IMR-90 (cell line): ENCODE data around the gene ANKFY1. TPM values are rescaled to one million over a fixed set of nuclear protein-coding genes. Genes with fewer than 3 reads are reported as not detected.

Experiments
- ATAC-seq: fragments of 200-7000 bp; cut with Tn5 transposase; 2 replicates; pipeline ENCODE4 v1.9.1; 2020; ENCODE audit warnings: low read depth, mild to moderate bottlenecking, moderate library complexity
- BruUV-seq: library from RNA; stranded (reverse); fragments of 400-500 nt; replicated peaks from 2 replicates; lab custom pipeline; 2021; lab: Mats Ljungman, UMichigan
- CTCF ChIA-PET: fragments of 300-600 bp; formaldehyde crosslinking; extraction: SDS; loops from one replicate; lab custom pipeline; 2021; ENCODE audit warnings: antibody characterized with exemption; lab: Yijun Ruan, JAX
- POLR2A ChIA-PET: fragments of 300-600 bp; sonication (Branson Sonifier 250); formaldehyde crosslinking; loops from one replicate; lab custom pipeline; 2022; ENCODE audit warnings: antibody characterized with exemption; ENCODE audit not compliant: unreplicated experiment; lab: Charles Lee
- DNase-seq: peaks from one replicate; pipeline ENCODE4 v3.0.0; 2013
- H2AFZ ChIP-seq: replicated peaks from 2 replicates; pipeline ENCODE3; 2013; ENCODE audit warnings: low read length, mild to moderate bottlenecking; ENCODE audit not compliant: poor library complexity
- H2AK5ac ChIP-seq: 2 replicates; pipeline ENCODE4 v1.6.1; 2013; ENCODE audit warnings: low read depth, low read length, inconsistent platforms
- H2AK9ac ChIP-seq: replicated peaks from 2 replicates; pipeline ENCODE3; 2013; ENCODE audit warnings: mild to moderate bottlenecking, low read depth, low read length, moderate library complexity; ENCODE audit not compliant: poor library complexity
- H2BK120ac ChIP-seq: 2 replicates; pipeline ENCODE4 v1.6.1; 2013; ENCODE audit warnings: low read depth, low read length, inconsistent platforms
- H2BK15ac ChIP-seq: 3 replicates; pipeline ENCODE4 v1.6.1; 2013; ENCODE audit warnings: low read depth, low read length, inconsistent platforms
- H2BK20ac ChIP-seq: 2 replicates; pipeline ENCODE4 v1.6.1; 2013; ENCODE audit warnings: low read depth, mild to moderate bottlenecking, inconsistent platforms, low read length, moderate library complexity
- H2BK5ac ChIP-seq: 2 replicates; pipeline ENCODE4 v1.6.1; 2013; ENCODE audit warnings: mild to moderate bottlenecking, low read depth, low read length, inconsistent platforms; ENCODE audit not compliant: poor library complexity, severe bottlenecking
- H3K14ac ChIP-seq: replicated peaks from 2 replicates; pipeline ENCODE4 v1.6.1; 2013; ENCODE audit warnings: low read depth, low read length, inconsistent platforms
- H3K18ac ChIP-seq: 2 replicates; pipeline ENCODE4 v1.6.1; 2013; ENCODE audit warnings: low read depth, low read length, control low read depth
- H3K23ac ChIP-seq: 2 replicates; pipeline ENCODE4 v1.6.1; 2013; ENCODE audit warnings: low read depth, low read length, inconsistent platforms
- H3K27ac ChIP-seq: 2 replicates; pipeline ENCODE4 v1.5.1; 2013; ENCODE audit warnings: mild to moderate bottlenecking, control low read depth, low read length; ENCODE audit not compliant: insufficient read depth
- H3K27me3 ChIP-seq: 2 replicates; pipeline ENCODE4 v1.6.1; 2013; ENCODE audit warnings: low read length; ENCODE audit not compliant: control insufficient read depth, insufficient read depth
- H3K36me3 ChIP-seq: 2 replicates; pipeline ENCODE4 v1.6.1; 2013; ENCODE audit warnings: low read length, mixed read lengths; ENCODE audit not compliant: control insufficient read depth, insufficient read depth
- H3K4ac ChIP-seq: 2 replicates; pipeline ENCODE4 v1.6.1; 2013; ENCODE audit warnings: low read depth, low read length, inconsistent platforms
- H3K4me1 ChIP-seq: 2 replicates; pipeline ENCODE4 v1.6.1; 2013; ENCODE audit warnings: low read length, mixed read lengths; ENCODE audit not compliant: control insufficient read depth, insufficient read depth
- H3K4me2 ChIP-seq: 2 replicates; pipeline ENCODE4 v1.6.1; 2013; ENCODE audit warnings: low read depth, mild to moderate bottlenecking, control low read depth, low read length, moderate library complexity
- H3K4me3 ChIP-seq: 2 replicates; pipeline ENCODE4 v1.5.1; 2013; ENCODE audit warnings: low read depth, mild to moderate bottlenecking, control low read depth, low read length, moderate library complexity; ENCODE audit not compliant: insufficient read depth
- H3K56ac ChIP-seq: 2 replicates; pipeline ENCODE4 v1.6.1; 2013; ENCODE audit warnings: low read length, inconsistent platforms; ENCODE audit not compliant: insufficient read depth; ENCODE audit errors: extremely low read depth
- H3K79me1 ChIP-seq, 2 experiments: 2 replicates each; pipeline ENCODE4 v1.6.1; 2013; ENCODE audit warnings: low read length in 2 of 2, inconsistent platforms in 1 of 2, low read depth in 1 of 2
- H3K9ac ChIP-seq: 2 replicates; pipeline ENCODE4 v1.6.1; 2013; ENCODE audit warnings: low read depth, low read length, control low read depth
- H3K9me1 ChIP-seq: 2 replicates; pipeline ENCODE4 v1.6.1; 2013; ENCODE audit warnings: low read length, inconsistent platforms; ENCODE audit not compliant: insufficient read depth
- H3K9me3 ChIP-seq: 2 replicates; pipeline ENCODE4 v1.6.1; 2013; ENCODE audit warnings: low read length; ENCODE audit not compliant: control insufficient read depth, insufficient read depth
- H4K20me1 ChIP-seq: 2 replicates; pipeline ENCODE4 v1.6.1; 2013; ENCODE audit warnings: low read length, inconsistent platforms; ENCODE audit not compliant: insufficient read depth
- H4K5ac ChIP-seq: 2 replicates; pipeline ENCODE4 v1.6.1; 2013; ENCODE audit warnings: mild to moderate bottlenecking, low read depth, low read length, control low read depth
- H4K8ac ChIP-seq, 2 experiments: 2 replicates each; pipeline ENCODE4 v1.6.1; 2013; ENCODE audit warnings: low read depth in 2 of 2, low read length in 2 of 2, control low read depth in 1 of 2, inconsistent platforms in 1 of 2
- H4K91ac ChIP-seq: 2 replicates; pipeline ENCODE4 v1.6.1; 2013; ENCODE audit warnings: low read depth, low read length, inconsistent platforms; ENCODE audit not compliant: insufficient read depth
- ELK1 ChIP-seq: fragments of 150-350 bp; IDR thresholded peaks from 2 replicates; pipeline ENCODE4 v1.6.1; 2016; ENCODE audit warnings: low read depth, mild to moderate bottlenecking, low read length, moderate library complexity, borderline replicate concordance
- NFE2L2 ChIP-seq: fragments of 150-350 bp; IDR thresholded peaks from 2 replicates; pipeline ENCODE4 v1.6.1; 2016; ENCODE audit warnings: low read depth, mild to moderate bottlenecking, low read length
- USF2 ChIP-seq: fragments of 150-350 bp; IDR thresholded peaks from 2 replicates; pipeline ENCODE4 v1.6.1; 2017; ENCODE audit warnings: mild to moderate bottlenecking, antibody characterized with exemption, low read length, low read depth
- WGBS, 2 experiments: methylation state at CpG; one replicate each; pipeline versions ENCODE4 v1.1.5 to v1.1.7; 2013; ENCODE audit warnings: missing lambda C conversion rate in 2 of 2; ENCODE audit not compliant: insufficient read length in 1 of 2; ENCODE audit errors: extremely low coverage in 2 of 2; 5-methylcytosine and 5-hydroxymethylcytosine counted together
- dilution Hi-C: fragments of 300-500 bp; cut with HindIII; formaldehyde crosslinking; loops from one replicate; pipeline ENCODE4 v1.14.3; 2018; ENCODE audit warnings: low sequenced_read_pairs; ENCODE audit not compliant: unreplicated experiment
- in situ Hi-C: fragments of 300-500 bp; cut with MboI; formaldehyde crosslinking; loops from 3 replicates; pipeline ENCODE4 v1.14.3; 2019; ENCODE audit warnings: low sequenced_read_pairs, inconsistent platforms, mixed read lengths
- intact Hi-C: fragments of 100-400 bp; cut with micrococcal nuclease; formaldehyde crosslinking; loops from 2 replicates; pipeline ENCODE4 v1.10.0; 2022
- polyA plus RNA-seq, 3 experiments: library from polyadenylated mRNA; depleted of rRNA; stranded (reverse); fragments of >200 nt; gene quantifications; 2 replicates each; pipeline ENCODE4 v1.2.3, GENCODE V29; 2012; ENCODE audit warnings: low replicate concordance in 1 of 3
- total RNA-seq: library from RNA; depleted of rRNA; stranded (reverse); fragments of >200 nt; gene quantifications from 2 replicates; pipeline ENCODE4 v1.2.3, GENCODE V29; 2012

Gene ANKFY1
- total and polyA plus RNA-seq, 2 of the 4 experiments (the other 2 are of a cell fraction) = 32.3 to 48.9 TPM

GRCh38 chr17:4221163-4221562 lies 42.6 kb downstream of the ANKFY1 start:
- H3K4me1 ChIP-seq = peaks cover 2% of the 10 kb centered on the region; the same call in 1 of the 2 replicates
- H3K79me1 ChIP-seq = peaks cover 5 to 28% of the 10 kb centered on the region in 2 experiments; a peak in 3 of 4 replicates
- no peak overlapping the region for H4K8ac ChIP-seq
- H3K9me3 ChIP-seq = no peaks in the 10 kb centered on the region
- no peak overlapping the region for H4K91ac ChIP-seq
- H3K9ac ChIP-seq = no peak overlapping the region
- 0 out of 2 replicates have a peak, but pooled peaks cover 5% of the 10 kb centered on the region for H3K9me1 ChIP-seq
- no peak overlapping the region for H2BK120ac ChIP-seq
- no peak overlapping the region for H3K23ac ChIP-seq
- H3K4me2 ChIP-seq = no peak overlapping the region
- no peak overlapping the region for H2BK20ac ChIP-seq
- ATAC-seq (no peak), DNase-seq (no peak)
- dilution Hi-C loops = no loop called here
- H2AK9ac ChIP-seq = no peak overlapping the region
- H2AK5ac ChIP-seq = no peak overlapping the region
- TF ChIP-seq ELK1 (no peak), NFE2L2 (no peak), USF2 (no peak)
- in situ Hi-C loops = no loop called here
- no peak overlapping the region for H2BK5ac ChIP-seq
- no peak overlapping the region for H3K14ac ChIP-seq
- no peak overlapping the region for H3K18ac ChIP-seq
- H4K5ac ChIP-seq = no peak overlapping the region
- POLR2A ChIA-PET = no interaction called here
- no peak overlapping the region for H3K56ac ChIP-seq
- H2BK15ac ChIP-seq = no peak overlapping the region
- H2AFZ ChIP-seq = no peak overlapping the region
- no peak overlapping the region for H3K4me3 ChIP-seq
- no peak overlapping the region for H3K27ac ChIP-seq
- no peak overlapping the region for H3K4ac ChIP-seq
- intact Hi-C loops = no loop called here
- CTCF ChIA-PET = no interaction called here
- peaks cover 8% of the 10 kb centered on the region for H3K36me3 ChIP-seq
- WGBS, 2 experiments = no CpG with 5 or more reads among the region's 4 CpGs
- no peaks in the 10 kb centered on the region for H3K27me3 ChIP-seq
- no peaks in the 10 kb centered on the region for H4K20me1 ChIP-seq
- BruUV-seq = no TSS peak
